K562 (cell line): ENCODE results near the gene XRN2.

ENCODE experiments used
- POLR2A ChIP-seq: fragments of 450-650 bp; conservative IDR thresholded peaks from 2 replicates; pipeline ENCODE4 v1.6.1; 2016
- SAP30 ChIP-seq: fragments of 200-600 bp; sonication (generic); IDR thresholded peaks from 2 replicates; pipeline ENCODE4 v1.6.1; 2012; ENCODE audit warnings: borderline replicate concordance, low read depth, mild to moderate bottlenecking, moderate library complexity, low read length, control low read depth, inconsistent platforms; ENCODE audit not compliant: insufficient read depth, poor library complexity, severe bottlenecking
- ZNF175 ChIP-seq: fragments of 200-800 bp; sonication (Bioruptor generic); IDR thresholded peaks from 2 replicates; pipeline ENCODE4 v1.6.1; 2016; ENCODE audit warnings: low read depth, mild to moderate bottlenecking, missing genetic modification characterization, missing compliant biosample characterization
- TF ChIP-seq, protein P1 (sequence below): fragments of 150-350 bp; IDR thresholded peaks from 2 replicates; pipeline ENCODE4 v1.6.1; 2014; ENCODE audit warnings: low read depth, mild to moderate bottlenecking, low read length, borderline replicate concordance

- no peak for TF ChIP-seq POLR2A
- TF ChIP-seq SAP30, result no peak
- TF ChIP-seq ZNF175 (CRISPR knock-in tag), result no peak
- TF ChIP-seq, protein P1, sequence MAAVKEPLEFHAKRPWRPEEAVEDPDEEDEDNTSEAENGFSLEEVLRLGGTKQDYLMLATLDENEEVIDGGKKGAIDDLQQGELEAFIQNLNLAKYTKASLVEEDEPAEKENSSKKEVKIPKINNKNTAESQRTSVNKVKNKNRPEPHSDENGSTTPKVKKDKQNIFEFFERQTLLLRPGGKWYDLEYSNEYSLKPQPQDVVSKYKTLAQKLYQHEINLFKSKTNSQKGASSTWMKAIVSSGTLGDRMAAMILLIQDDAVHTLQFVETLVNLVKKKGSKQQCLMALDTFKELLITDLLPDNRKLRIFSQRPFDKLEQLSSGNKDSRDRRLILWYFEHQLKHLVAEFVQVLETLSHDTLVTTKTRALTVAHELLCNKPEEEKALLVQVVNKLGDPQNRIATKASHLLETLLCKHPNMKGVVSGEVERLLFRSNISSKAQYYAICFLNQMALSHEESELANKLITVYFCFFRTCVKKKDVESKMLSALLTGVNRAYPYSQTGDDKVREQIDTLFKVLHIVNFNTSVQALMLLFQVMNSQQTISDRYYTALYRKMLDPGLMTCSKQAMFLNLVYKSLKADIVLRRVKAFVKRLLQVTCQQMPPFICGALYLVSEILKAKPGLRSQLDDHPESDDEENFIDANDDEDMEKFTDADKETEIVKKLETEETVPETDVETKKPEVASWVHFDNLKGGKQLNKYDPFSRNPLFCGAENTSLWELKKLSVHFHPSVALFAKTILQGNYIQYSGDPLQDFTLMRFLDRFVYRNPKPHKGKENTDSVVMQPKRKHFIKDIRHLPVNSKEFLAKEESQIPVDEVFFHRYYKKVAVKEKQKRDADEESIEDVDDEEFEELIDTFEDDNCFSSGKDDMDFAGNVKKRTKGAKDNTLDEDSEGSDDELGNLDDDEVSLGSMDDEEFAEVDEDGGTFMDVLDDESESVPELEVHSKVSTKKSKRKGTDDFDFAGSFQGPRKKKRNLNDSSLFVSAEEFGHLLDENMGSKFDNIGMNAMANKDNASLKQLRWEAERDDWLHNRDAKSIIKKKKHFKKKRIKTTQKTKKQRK, result no peak
These were observed 19.8 kb downstream of the XRN2 start for GRCh38 chr20:21322921-21323331.
